Measurements from ENCODE around the gene EME2. TPM values are rescaled to one million over a fixed set of nuclear protein-coding genes. Genes with fewer than 3 reads are reported as not detected.

Gene EME2
- total RNA-seq, 1 experiment from 2014 or later: 3.5 TPM

GRCh38 chr16:1773703-1774447 lies 1.3 kb downstream of the EME2 start:
- in situ Hi-C loops (cut with HindIII; ENCODE audit: low pct_unique_long_range_greater_than_20kb, low sequenced_read_pairs): no loop called here
- no peak for DNase-seq (ENCODE audit: low read depth)

DNA sequence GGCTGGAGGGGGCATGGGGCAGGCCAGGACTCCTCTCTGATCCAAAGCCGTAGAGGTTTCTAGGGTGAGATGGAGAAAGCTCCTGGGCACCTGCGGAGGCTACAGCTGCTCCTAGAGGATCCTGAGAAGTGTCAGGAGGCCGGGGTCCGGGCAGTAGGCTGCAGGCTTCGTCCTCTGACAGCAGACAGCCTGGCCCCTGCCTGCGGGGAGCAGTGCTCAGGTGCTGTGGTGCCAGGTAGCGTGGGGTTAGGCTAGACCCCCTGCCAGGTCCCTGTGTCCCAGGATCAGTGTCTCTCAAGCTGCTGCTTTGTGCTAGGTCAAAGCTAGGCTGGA lies 1.8 kb downstream of the EME2 start:
- in situ Hi-C loops (cut with HindIII; ENCODE audit: low pct_unique_long_range_greater_than_20kb, low sequenced_read_pairs): no loop called here
- no peak for DNase-seq (ENCODE audit: low read depth)

DNA sequence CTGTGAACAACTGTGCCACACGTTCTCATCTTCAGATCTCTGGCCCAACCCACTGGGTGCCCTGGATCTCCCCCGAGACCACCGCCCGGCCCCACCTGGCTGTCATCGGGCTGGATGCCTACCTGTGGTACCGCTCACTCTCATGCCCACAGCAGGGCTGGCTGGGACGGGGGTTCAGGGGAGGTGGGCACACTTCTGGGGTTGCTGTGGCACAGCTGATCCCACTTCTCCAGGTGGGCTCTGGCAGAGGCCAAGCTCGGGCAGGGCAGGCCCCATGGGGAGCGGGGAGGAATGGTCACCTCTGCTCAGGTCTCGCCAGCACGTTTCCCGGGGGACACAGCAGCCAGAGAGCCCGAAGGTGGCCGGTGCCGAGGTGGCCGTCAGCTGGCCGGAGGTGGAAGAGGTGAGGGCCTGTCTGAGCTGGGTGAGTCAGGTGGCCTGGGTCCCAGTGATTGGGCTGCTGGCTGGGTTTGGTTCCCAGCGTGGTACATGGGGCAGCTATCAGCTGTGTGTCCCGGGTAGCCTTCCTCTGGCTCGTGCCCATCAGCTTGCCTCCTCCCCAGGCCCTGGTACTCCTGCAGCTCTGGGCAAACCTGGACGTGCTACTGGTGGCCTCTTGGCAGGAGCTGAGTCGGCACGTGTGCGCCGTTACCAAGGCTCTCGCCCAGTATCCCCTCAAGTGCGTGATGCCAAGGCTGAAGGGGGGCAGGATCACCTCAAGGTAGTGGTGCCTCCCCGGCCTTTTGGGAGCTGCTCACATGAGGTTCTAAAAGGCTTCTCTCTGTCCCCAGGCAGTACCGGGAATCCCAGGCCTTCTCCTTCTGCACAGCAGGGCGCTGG lies 2.6 kb downstream of the EME2 start:
- DNase-seq (ENCODE audit: low read depth): no peak
- in situ Hi-C loops (cut with HindIII; ENCODE audit: low pct_unique_long_range_greater_than_20kb, low sequenced_read_pairs): no loop called here

GRCh38 chr16:1775846-1776671 lies 3.4 kb downstream of the EME2 start:
- in situ Hi-C loops (cut with HindIII; ENCODE audit: low pct_unique_long_range_greater_than_20kb, low sequenced_read_pairs): no loop called here

DNA sequence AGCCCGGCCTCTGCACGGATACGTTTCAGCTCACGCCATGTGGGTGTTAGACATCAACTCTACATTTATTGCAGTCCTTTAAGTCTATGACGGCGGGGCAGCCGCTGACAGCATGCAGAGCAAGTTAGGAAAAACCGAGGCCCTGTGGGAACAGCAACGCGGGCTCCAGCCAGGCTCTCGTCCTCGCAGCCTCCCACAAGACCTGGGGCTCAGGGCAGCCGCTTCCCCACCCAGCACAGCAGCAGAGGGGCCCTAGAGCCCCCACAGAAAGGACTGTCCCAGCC lies 4.0 kb downstream of the EME2 start:
- no peak for DNase-seq (ENCODE audit: low read depth)
- in situ Hi-C loops (cut with HindIII; ENCODE audit: low pct_unique_long_range_greater_than_20kb, low sequenced_read_pairs): no loop called here

More at GRCh38 chr16:1775846-1776671, 3.4 kb downstream of the EME2 start:
- no peak for DNase-seq (ENCODE audit: low read depth)

GRCh38 chr16:1776991-1777374 lies 4.4 kb downstream of the EME2 start:
- no peak for DNase-seq (ENCODE audit: low read depth)
- in situ Hi-C loops (cut with HindIII; ENCODE audit: low pct_unique_long_range_greater_than_20kb, low sequenced_read_pairs): no loop called here

- no peak for DNase-seq (ENCODE audit: low read depth)
- in situ Hi-C loops (cut with HindIII; ENCODE audit: low pct_unique_long_range_greater_than_20kb, low sequenced_read_pairs): no loop called here
Measured at GRCh38 chr16:1777375-1778199, 5.0 kb downstream of the EME2 start.

GRCh38 chr16:1778200-1779179 lies 5.9 kb downstream of the EME2 start:
- in situ Hi-C loops (cut with HindIII; ENCODE audit: low pct_unique_long_range_greater_than_20kb, low sequenced_read_pairs): no loop called here
- DNase-seq (ENCODE audit: low read depth): no peak

GRCh38 chr16:1779234-1779701 lies 6.7 kb downstream of the EME2 start:
- in situ Hi-C loops (cut with HindIII; ENCODE audit: low pct_unique_long_range_greater_than_20kb, low sequenced_read_pairs): no loop called here
- no peak for DNase-seq (ENCODE audit: low read depth)

DNA sequence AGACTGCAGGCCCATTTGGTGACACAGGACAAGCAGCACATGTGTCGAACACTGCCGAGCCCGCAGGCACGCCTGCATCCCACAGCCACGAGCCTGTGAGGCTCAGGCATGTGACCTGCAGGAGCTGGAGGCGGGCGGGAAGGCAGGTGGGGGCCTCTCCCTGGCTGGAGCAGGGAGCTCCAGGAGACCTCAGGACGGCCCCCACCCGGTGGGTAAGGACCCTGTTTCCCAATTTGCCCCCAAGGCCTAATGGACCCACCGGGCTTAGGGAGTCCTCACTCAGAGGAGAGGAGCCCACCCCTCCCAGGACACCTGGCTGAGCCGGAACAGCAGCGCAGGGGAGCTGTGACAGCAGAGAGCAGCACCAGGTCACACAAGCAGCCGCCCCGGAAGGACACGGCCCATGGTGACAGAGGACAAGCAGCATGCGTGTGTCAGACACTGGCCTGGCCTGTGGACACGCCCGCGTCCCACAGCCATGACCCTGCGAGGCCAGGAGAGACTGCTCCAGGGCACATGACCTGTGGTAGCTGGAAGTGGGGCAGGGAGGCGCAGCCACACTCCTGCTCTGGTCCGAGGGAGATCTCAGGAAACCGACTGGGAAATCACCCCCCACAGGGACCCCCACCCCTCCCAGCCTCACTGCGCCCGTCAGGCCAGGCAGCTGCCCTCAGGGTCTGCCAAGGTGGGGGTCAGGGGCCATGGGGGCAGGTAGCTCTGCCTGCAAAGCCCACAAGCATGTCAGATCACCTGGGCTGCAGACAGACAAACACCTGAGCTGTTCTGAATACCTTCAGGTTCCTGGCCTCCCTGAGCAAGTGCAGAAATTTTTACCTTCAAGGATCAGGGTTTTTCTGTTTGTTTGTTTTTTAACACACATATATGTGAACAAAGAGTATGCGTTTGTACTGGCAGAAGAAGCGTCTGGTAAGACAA lies 7.4 kb downstream of the EME2 start:
- in situ Hi-C loops (cut with HindIII; ENCODE audit: low pct_unique_long_range_greater_than_20kb, low sequenced_read_pairs): no loop called here
- no peak for DNase-seq (ENCODE audit: low read depth)

DNA sequence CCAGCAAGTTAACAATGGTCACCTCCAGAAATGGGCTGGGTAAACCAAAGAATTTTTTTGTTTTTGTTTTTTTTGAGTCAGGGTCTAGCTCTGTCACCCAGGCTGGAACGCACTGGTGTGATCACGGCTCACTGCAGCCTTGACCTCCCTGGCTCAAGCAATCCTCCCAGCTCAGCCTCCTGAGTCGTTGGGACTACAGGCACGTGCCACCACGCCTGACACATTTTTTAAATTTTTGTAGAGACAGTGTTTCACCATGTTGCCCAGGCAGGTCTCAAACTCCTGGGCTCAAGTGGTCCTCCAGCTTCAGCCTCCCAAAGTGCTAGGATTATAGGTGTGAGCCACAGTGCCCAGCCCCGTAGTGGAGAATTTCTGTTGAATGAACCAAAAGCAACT lies 8.1 kb downstream of the EME2 start:
- DNase-seq (ENCODE audit: low read depth): no peak
- in situ Hi-C loops (cut with HindIII; ENCODE audit: low pct_unique_long_range_greater_than_20kb, low sequenced_read_pairs): no loop called here

DNA sequence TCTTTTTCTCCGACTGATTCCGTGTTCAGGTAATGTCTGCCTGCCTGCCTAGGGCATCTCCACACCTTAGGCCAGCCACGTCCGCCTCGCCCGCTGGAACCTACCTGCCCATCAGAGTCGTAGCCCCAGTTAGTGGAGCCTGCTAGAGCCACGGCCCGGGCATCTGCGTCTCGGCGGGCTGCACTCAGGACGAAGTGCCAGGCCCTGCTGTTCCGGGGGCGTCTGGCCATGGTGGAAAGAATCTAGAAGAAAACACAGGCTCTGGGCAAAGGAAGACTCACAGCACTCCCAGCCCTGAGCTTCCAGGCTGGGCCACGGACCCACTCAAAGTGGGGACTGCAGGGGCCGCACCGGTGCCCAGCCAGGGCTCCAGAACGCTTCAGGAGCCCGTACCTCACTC lies 8.6 kb downstream of the EME2 start:
- in situ Hi-C loops (cut with HindIII; ENCODE audit: low pct_unique_long_range_greater_than_20kb, low sequenced_read_pairs): no loop called here

DNA sequence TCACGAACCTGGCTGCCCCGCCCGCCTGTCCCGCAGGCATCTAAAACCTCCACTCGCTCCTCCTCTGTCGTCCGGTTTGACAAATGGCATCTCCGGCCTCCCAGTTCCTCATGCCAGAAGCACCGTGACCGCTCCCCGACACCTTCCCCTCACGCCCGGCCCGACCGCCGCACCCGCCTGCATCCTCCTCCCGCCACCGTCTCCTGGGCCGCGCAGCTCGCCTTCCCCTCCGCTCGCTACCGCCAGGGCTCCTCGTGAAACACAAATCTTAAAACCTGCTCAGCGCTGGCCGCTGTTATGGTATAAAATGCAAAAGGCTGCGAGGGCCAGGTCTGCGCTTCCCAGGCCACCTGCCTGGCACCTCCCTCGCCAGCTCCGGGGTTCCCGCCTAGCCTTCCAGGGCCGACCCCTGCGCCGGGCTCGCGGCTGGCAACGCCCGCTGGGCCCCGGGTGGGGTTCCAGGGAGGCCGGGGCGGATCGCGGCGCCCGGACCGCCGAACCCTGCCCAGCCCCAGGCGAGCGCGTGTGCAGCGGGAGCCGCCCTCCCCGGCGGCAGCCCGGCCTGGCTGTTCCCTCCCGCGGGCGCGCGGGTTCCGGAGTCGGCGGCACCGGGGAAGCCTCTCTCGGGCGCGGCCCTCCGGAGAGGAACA lies 9.3 kb downstream of the EME2 start:
- DNase-seq (ENCODE audit: low read depth): peak; percentile 48
- in situ Hi-C loops (cut with HindIII; ENCODE audit: low pct_unique_long_range_greater_than_20kb, low sequenced_read_pairs): no loop called here

More for the DNA sequence above, 8.6 kb downstream of the EME2 start:
- DNase-seq (ENCODE audit: low read depth): no peak

DNA sequence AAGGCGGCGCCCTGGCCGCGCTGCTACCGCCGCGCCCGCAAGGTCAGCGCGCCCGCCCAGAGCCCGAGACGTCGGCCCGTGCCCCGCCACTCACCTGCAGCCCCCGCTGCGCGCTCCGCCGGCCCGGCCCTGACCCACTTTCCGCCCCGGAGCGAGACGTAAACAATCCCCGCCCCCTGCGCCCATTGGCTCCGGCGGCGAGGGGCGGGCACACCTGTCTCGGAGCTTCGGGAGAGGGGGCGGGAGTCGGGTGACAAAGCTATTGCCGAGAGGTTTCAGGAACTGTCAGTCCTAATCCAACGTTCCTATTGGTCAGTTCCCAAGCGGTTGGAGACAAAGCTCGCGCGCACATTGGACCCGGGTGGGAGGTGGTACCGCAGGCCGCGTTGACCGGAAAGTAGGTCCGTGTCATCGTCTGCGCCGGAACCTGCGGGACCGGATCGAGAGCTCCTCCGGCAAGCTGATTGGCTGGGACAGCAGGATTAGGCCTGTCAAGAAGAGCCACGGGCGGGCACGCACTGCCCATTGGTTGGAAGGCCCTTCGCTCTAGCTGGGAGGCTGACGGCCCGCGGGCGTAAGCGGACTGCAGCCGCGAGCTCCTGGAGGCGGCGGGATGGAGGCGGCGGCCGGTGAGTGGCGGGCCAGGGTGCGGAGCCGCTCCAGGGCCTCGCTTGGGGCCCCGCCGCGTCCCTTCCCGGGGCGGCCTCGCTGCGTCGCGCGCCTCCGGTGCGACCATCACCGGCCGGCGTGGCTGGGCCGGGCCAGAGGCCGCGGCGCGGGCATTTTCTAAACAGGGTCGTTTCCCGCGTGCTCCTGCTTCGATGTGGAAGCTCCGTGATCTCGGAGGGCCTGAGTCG lies 10.0 kb downstream of the EME2 start, which contains the start of the genes NUBP2 and SPSB3:
Gene NUBP2, plus strand, starts transcription at position 553 of the 857 bp plus-strand sequence. Its CDS starts 61 bp downstream, at position 614.
Gene SPSB3, minus strand, starts transcription at position 164 of the 857 bp plus-strand sequence. CDS start 1,088 bp downstream, outside the sequence.
- in situ Hi-C loops (cut with HindIII; ENCODE audit: low pct_unique_long_range_greater_than_20kb, low sequenced_read_pairs): no loop called here
- peak; percentile 100 for DNase-seq (ENCODE audit: low read depth)
